HG03432 (cell line): ENCODE results near the gene CTSO.
"Not testable (repeated sequence)": the region's sequence is repeated elsewhere in the genome, so short reads cannot be mapped to it uniquely, and the experiment has no call there.

Source experiments
- ATAC-seq: cut with Tn5 transposase; IDR thresholded peaks from one replicate; pipeline ENCODE4 v1.9.1; 2021; ENCODE audit warnings: mild to moderate bottlenecking, moderate library complexity; ENCODE audit not compliant: unreplicated experiment

The CTSO gene

DNA sequence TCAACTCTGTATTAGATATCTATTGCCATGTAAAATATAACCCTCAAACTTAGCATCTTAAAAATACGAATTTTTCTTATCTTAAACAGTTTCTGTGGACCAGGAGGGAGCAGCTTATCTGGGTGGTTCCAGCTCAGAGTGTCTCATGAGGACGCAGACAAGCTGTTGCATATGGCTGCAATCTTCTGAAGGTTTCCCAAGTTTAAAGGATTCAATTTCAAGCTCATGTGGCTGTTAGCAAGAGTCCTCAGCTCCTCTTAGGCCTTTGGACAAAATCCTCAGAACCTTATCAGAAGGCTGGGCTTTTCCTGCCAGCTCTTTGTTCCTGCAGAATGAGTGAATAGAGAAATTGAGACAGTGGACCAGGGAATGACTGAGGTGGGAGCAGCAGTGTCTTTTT lies 2.8 kb upstream of the CTSO start:
- no peak for ATAC-seq

GRCh38 chr4:155954939-155955338 lies 1.3 kb upstream of the CTSO start:
- ATAC-seq, result no peak

- no peak for ATAC-seq
These were observed 536 bp upstream of the CTSO start for GRCh38 chr4:155954118-155954685.

- ATAC-seq, result no peak
These were observed 1.2 kb downstream of the CTSO start for GRCh38 chr4:155952501-155952901.

DNA sequence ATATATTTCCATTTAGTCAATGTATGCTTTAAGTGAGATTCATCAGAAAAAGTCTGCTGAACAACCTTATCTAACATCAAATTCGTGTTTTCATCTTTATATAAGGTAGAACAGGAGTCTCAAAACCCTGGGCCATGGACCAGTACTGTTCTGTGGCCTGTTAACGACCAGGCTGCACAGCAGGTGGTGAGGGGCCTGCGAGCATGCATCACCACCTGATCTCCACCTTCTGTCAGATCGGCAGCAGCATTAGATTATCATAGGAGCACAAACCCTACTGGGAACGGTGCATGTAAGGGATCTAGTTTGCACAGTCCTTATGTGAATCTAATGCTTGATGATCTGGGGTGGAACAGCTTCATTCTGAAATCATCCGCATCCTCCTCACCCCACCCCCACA lies 3.2 kb downstream of the CTSO start:
- ATAC-seq, result no peak

DNA sequence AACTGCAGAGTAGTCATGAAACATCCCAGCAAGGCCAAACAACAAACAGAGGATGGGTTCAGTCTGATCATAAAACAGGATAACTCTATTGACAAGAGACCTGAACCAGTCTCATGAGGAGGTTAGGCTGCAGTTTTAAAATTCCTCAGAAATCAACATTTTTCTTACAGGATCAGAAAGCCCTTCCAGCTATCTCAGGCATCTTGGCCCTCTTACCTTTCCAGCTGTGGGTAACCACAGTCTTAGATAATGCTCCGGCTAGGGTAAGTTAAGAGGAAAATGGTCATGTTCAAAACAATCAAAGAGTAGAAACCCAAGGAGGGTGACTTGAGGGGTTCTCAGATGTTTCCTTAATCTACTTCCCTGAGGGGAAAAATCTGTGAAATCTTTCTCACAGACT lies 5.1 kb downstream of the CTSO start:
- no peak for ATAC-seq

DNA sequence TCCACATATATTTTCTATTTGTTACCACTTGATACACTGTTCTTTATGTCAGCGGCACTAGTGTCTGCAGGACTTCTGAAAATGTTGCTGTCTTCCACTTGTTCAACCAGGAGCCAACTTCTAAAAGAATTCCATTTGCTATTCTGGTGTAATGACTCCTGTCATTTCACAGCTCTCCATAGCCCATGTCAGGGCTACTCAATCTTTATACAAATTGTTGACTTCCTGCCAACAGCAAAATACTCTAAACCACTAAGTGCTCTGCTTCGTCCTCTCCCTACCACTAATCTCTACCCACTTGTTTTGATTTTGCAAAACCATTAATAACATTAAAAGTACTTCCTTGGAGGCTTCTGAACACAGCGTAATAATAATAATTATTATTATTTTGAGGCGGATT lies 7.2 kb downstream of the CTSO start:
- no peak for ATAC-seq

- ATAC-seq, result no peak
These were observed 9.2 kb downstream of the CTSO start for GRCh38 chr4:155944516-155944915.

GRCh38 chr4:155943605-155944291 lies 9.9 kb downstream of the CTSO start:
- ATAC-seq, result no peak

DNA sequence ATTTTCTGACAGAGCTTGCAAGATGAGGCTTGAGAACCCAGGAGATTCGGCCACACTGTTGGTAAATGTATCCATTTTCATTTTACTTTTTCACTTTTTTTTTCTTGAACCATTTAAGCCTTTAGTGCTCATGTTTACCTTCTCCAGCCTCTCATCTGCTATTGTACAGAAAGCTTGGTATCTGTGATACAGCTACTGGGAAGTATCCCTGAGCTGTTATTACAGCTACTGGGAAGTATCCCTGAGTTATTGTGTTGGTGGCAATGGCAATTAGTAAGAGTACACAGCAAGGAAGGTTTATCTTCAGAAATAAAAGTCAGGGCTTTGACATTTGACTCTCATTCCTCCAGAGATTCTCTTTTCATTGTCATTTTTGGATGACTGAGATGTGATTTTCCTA lies 11.8 kb downstream of the CTSO start:
- no peak for ATAC-seq

- no peak for ATAC-seq
These were observed 12.4 kb downstream of the CTSO start for GRCh38 chr4:155941085-155941790.

DNA sequence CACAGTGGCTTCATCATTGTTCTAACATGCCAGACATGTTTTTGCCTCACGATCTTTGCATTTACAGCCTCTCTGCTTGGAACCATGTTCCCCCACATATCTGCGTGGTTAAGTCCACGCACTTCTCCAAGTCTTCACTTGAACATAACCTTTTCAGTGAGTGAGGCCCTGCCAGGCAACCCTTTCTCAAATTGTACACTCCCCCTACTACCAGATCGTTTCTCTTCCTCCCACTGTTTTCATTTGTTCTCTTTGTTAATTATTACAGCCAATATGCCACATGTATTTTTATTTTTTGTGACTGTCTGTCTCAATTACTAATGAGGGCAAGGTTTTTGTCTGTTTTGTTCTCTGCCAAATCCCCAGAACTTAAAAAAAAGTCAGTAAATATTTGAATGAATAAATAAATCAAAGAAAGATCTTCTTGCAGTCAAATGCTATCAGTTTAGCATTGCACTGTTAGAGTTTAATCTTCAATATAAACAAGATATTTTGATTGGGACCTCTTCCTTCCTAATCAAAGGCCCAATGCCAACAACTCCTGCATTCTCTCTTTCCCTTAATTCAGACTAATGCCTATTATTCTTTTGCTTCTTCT lies 18.2 kb downstream of the CTSO start:
- no peak for ATAC-seq

- not testable (repeated sequence) for ATAC-seq
These were observed 19.0 kb downstream of the CTSO start for GRCh38 chr4:155934634-155935033.

DNA sequence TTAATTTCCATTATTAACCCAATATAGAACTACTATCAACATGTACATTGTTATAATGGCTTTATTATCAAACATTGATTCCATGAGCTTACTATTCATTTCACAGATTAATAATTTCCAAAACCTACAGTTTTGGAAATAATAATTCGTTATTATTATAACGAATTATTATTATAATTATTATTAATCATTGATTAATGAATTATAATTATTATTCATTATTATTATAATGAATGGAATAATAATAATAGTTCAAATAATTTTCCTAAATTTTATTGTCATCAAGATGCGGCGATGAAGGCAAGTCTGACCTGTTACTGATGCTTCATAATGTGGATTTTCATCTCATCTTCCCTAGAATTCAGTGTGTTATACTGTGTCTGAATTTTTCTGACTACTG lies 22.0 kb downstream of the CTSO start:
- no peak for ATAC-seq

GRCh38 chr4:155930330-155930729 lies 23.3 kb downstream of the CTSO start:
- ATAC-seq, result no peak

- no peak for ATAC-seq
These were observed 23.8 kb downstream of the CTSO start for GRCh38 chr4:155929833-155930232.

GRCh38 chr4:155924637-155925036 lies 29.0 kb downstream of the CTSO start:
- ATAC-seq, result no peak

DNA sequence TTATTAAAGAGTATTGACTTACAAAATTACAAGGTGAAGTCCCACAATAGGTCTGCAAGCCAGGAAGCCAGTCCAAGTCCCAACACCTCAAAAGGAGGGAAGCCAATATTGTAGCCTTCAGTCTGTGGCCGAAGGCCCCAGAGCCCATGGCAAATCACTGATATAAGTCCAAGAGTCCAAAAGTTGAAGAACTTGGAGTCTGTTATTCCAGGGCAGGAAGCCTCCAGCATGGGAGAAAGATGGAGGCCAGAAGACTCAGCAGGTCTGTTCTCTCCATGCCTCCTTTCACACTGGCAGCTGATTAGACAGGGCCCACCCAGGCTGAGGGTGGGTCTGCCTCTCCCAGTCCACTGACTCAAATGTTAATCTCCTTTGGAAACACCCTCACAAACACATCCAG lies 32.1 kb downstream of the CTSO start:
- no peak for ATAC-seq

- no peak for ATAC-seq
These were observed 38.9 kb downstream of the CTSO start for GRCh38 chr4:155914782-155915181.

DNA sequence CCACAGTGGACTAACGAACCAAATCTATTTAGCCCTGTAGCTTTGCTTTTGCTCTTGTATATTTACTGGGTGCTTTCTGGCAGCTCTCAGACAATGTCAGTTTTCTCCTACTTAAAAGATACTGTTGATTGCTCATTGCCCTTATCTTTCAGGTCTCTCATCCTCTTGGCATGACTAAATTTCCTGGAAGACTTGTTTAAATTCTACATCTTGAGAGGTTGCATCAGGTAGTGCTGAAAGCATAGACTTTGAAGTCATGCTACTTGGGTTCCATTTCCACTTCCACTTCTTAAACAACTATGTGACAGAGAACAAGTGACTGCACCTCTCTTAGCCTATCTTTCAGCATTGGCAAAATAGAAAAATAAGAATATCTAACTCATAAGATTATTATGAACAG lies 41.8 kb downstream of the CTSO start:
- no peak for ATAC-seq

- ATAC-seq, result no peak
These were observed 43.9 kb downstream of the CTSO start for GRCh38 chr4:155909615-155910226.
